Measurements from ENCODE around the gene KIF6. TPM values are rescaled to one million over a fixed set of nuclear protein-coding genes. Genes with fewer than 3 reads are reported as not detected.
"Not testable (repeated sequence)": the region's sequence is repeated elsewhere in the genome, so short reads cannot be mapped to it uniquely, and the experiment has no call there.

Gene KIF6
- total RNA-seq, 4 donors from 2014 or later, result 0.19 to 0.38 TPM; not detected in 2

GRCh38 chr6:39684790-39685488, 40.3 kb downstream of the KIF6 start:
- DNase-seq (ENCODE audit: low spot score) (no peak), ATAC-seq (ENCODE audit: low FRiP score) (no peak)
- no peak for TF ChIP-seq CTCF (IDR thresholded peaks at IDR 0.05)

- DNase-seq (ENCODE audit: low spot score) (no peak), ATAC-seq (ENCODE audit: low FRiP score) (no peak)
- TF ChIP-seq CTCF (IDR thresholded peaks at IDR 0.05), result no peak
Measured at GRCh38 chr6:39681674-39682121, 43.5 kb downstream of the KIF6 start.

DNA sequence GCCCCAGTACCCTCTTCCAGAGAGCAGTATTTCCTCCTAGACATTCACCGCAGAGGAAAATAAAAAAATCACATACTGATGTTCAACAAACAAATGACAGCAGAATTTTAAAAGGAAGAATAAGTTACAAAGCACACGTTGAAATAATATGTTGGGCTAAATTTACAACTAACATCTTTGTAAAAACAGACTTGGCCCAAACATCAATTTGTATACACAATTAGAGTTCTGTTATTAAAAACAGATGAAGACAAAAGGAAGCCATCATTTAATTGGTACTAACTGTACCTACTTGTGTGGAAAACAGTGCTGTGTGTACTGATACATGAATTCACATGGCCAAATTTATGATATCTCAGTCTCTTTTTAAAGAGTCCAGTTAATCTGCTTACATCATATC, 46.3 kb downstream of the KIF6 start:
- no peak for TF ChIP-seq CTCF (IDR thresholded peaks at IDR 0.05)
- DNase-seq (ENCODE audit: low spot score), result no peak
- ATAC-seq (ENCODE audit: low FRiP score), result no peak

GRCh38 chr6:39677318-39677717, 47.9 kb downstream of the KIF6 start:
- ATAC-seq (ENCODE audit: low FRiP score), result not testable (repeated sequence)

GRCh38 chr6:39670519-39670918, 54.7 kb downstream of the KIF6 start:
- ATAC-seq (ENCODE audit: low FRiP score) (no peak), DNase-seq (ENCODE audit: low spot score) (no peak)
- TF ChIP-seq CTCF (IDR thresholded peaks at IDR 0.05), result no peak

More at GRCh38 chr6:39677318-39677717, 47.9 kb downstream of the KIF6 start:
- DNase-seq (ENCODE audit: low spot score), result not testable (repeated sequence)

- ATAC-seq (ENCODE audit: low FRiP score), result no peak
- DNase-seq (ENCODE audit: low spot score), result no peak
- no peak for TF ChIP-seq CTCF (IDR thresholded peaks at IDR 0.05)
Measured at GRCh38 chr6:39669973-39670342, 55.2 kb downstream of the KIF6 start.

GRCh38 chr6:39669207-39669972, 55.8 kb downstream of the KIF6 start:
- no peak for TF ChIP-seq CTCF (IDR thresholded peaks at IDR 0.05)
- DNase-seq (ENCODE audit: low spot score) (no peak), ATAC-seq (ENCODE audit: low FRiP score) (no peak)

Measured in omental fat pad (tissue), 4 donors.